ENCODE data around the gene AJM1.
A peak's percentile ranks its signal among the peaks of the same experiment; 100 is the strongest.

Gene AJM1

GRCh38 chr9:136885950-136886578, 43.8 kb downstream of the AJM1 start, which contains the start of gene TRAF2:
Gene TRAF2, plus strand, starts transcription at chr9:136886516. Its CDS starts 12,225 bp downstream, at chr9:136898741.
- FAIRE-seq (peak; percentile 94), DNase-seq (ENCODE audit: insufficient read length) (peak; percentile 100)
- TF ChIP-seq POLR2A (IDR thresholded peaks at IDR 0.05; ENCODE audit: low read depth, low read length): peak; percentile 92
- peak; percentile 54; the same call in 1 of the 2 replicates for TF ChIP-seq TAF1 (IDR thresholded peaks at IDR 0.05; ENCODE audit: borderline replicate concordance, low read depth, low read length)
- TF ChIP-seq POLR2AphosphoS5 (IDR thresholded peaks at IDR 0.05; ENCODE audit: low read depth, low read length): peak; percentile 87

- peak; percentile 85 for DNase-seq (ENCODE audit: insufficient read length)
- FAIRE-seq: peak; percentile 79
- no peak for TF ChIP-seq POLR2AphosphoS5 (IDR thresholded peaks at IDR 0.05; ENCODE audit: low read depth, low read length)
- 0 out of 2 replicates have a peak, but pooled peaks have one; percentile 11 for TF ChIP-seq TAF1 (IDR thresholded peaks at IDR 0.05; ENCODE audit: borderline replicate concordance, low read depth, low read length)
- TF ChIP-seq POLR2A (IDR thresholded peaks at IDR 0.05; ENCODE audit: low read depth, low read length): peak; percentile 52; the same call in 1 of the 2 replicates
Measured at GRCh38 chr9:136886610-136887597, 44.6 kb downstream of the AJM1 start.

GRCh38 chr9:136888454-136888853, 46.2 kb downstream of the AJM1 start:
- DNase-seq (ENCODE audit: insufficient read length) (no peak), FAIRE-seq (no peak)
- TF ChIP-seq POLR2A (IDR thresholded peaks at IDR 0.05; ENCODE audit: low read depth, low read length) (no peak), POLR2AphosphoS5 (IDR thresholded peaks at IDR 0.05; ENCODE audit: low read depth, low read length) (no peak), TAF1 (IDR thresholded peaks at IDR 0.05; ENCODE audit: borderline replicate concordance, low read depth, low read length) (no peak)

GRCh38 chr9:136889858-136890257, 47.6 kb downstream of the AJM1 start:
- FAIRE-seq (no peak), DNase-seq (ENCODE audit: insufficient read length) (no peak)
- no peak for TF ChIP-seq POLR2AphosphoS5 (IDR thresholded peaks at IDR 0.05; ENCODE audit: low read depth, low read length)

GRCh38 chr9:136890661-136891060, 48.4 kb downstream of the AJM1 start:
- FAIRE-seq (no peak), DNase-seq (ENCODE audit: insufficient read length) (no peak)
- TF ChIP-seq POLR2A (IDR thresholded peaks at IDR 0.05; ENCODE audit: low read depth, low read length) (no peak), POLR2AphosphoS5 (IDR thresholded peaks at IDR 0.05; ENCODE audit: low read depth, low read length) (no peak), TAF1 (IDR thresholded peaks at IDR 0.05; ENCODE audit: borderline replicate concordance, low read depth, low read length) (no peak)
